ENCODE data around the gene SYT17. TPM values are rescaled to one million over a fixed set of nuclear protein-coding genes. Genes with fewer than 3 reads are reported as not detected.
A peak's percentile ranks its signal among the peaks of the same experiment; 100 is the strongest.

Gene SYT17
- total RNA-seq, 6 donors from 2014 or later: 11.6 to 49.2 (median 14.8) TPM

GRCh38 chr16:19240494-19240893 lies 72.5 kb downstream of the SYT17 start:
- ATAC-seq (ENCODE audit: low FRiP score in 2 of 2): no peak
- TF ChIP-seq EP300 (IDR thresholded peaks at IDR 0.05) (no peak), POLR2AphosphoS5 (IDR thresholded peaks at IDR 0.05) (no peak), POLR2A (IDR thresholded peaks at IDR 0.05) (no peak)
- TF ChIP-seq, protein P1, sequence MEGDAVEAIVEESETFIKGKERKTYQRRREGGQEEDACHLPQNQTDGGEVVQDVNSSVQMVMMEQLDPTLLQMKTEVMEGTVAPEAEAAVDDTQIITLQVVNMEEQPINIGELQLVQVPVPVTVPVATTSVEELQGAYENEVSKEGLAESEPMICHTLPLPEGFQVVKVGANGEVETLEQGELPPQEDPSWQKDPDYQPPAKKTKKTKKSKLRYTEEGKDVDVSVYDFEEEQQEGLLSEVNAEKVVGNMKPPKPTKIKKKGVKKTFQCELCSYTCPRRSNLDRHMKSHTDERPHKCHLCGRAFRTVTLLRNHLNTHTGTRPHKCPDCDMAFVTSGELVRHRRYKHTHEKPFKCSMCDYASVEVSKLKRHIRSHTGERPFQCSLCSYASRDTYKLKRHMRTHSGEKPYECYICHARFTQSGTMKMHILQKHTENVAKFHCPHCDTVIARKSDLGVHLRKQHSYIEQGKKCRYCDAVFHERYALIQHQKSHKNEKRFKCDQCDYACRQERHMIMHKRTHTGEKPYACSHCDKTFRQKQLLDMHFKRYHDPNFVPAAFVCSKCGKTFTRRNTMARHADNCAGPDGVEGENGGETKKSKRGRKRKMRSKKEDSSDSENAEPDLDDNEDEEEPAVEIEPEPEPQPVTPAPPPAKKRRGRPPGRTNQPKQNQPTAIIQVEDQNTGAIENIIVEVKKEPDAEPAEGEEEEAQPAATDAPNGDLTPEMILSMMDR (IDR thresholded peaks at IDR 0.05): no peak
- WGBS, 2 donors: 88 to 96% methylated on average over 5 to 7 of the region's 7 CpGs
- DNase-seq: peak in 1 of 2 donors; percentile 38
- Histone ChIP-seq H3K4me1 (no peaks in the 10 kb centered on the region), H3K27ac (no peak overlapping the region), H3K4me3 (no peak overlapping the region), H3K36me3 (peaks cover 0 to 2% (median 0%) of the 10 kb centered on the region in 4 donors), H3K27me3 (no peaks in the 10 kb centered on the region), H3K9me3 (peaks cover 0 to 8% (median 2%) of the 10 kb centered on the region in 4 donors)

GRCh38 chr16:19241512-19241911 lies 73.5 kb downstream of the SYT17 start:
- TF ChIP-seq, protein P1 (IDR thresholded peaks at IDR 0.05): no peak
- no peak for TF ChIP-seq EP300 (IDR thresholded peaks at IDR 0.05)
- no peak for TF ChIP-seq POLR2A (IDR thresholded peaks at IDR 0.05)
- TF ChIP-seq POLR2AphosphoS5 (IDR thresholded peaks at IDR 0.05): no peak
- Histone ChIP-seq H3K4me1 (no peaks in the 10 kb centered on the region), H3K27me3 (no peaks in the 10 kb centered on the region), H3K4me3 (no peak overlapping the region), H3K27ac (no peak overlapping the region), H3K9me3 (peaks cover 0 to 5% (median 2%) of the 10 kb centered on the region in 4 donors), H3K36me3 (peaks cover 0 to 2% (median 0%) of the 10 kb centered on the region in 4 donors)
- ATAC-seq (ENCODE audit: low FRiP score in 2 of 2) (no peak), DNase-seq (peak in 1 of 2 donors; percentile 58)
- WGBS, 2 donors: 88% methylated on average over 10 of the region's 11 CpGs; no CpG with 5 or more reads in 1 of the 2 donors

DNA sequence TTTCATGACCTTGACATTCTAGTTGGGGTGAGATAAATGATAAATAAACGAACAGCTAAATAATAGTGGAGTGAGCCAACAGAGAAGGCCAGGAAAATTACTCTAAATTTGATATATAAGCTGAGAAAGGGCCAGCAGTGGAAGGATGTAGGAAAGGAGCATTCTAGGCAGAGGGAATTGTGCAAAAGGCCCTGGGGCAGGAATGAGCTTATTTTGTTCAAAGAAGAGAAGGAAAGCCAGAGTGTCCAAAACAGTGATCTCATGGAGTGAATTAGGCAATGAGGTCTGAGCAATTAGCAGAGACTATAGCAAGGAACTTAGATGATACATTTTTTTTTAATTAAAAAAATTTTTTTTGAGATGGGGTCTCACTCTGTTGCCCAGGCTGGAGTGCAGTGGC lies 74.1 kb downstream of the SYT17 start:
- H3K4me1 ChIP-seq: no peaks in the 10 kb centered on the region
- no peak for DNase-seq
- H3K4me3 ChIP-seq: no peak overlapping the region
- peaks cover 0 to 5% (median 2%) of the 10 kb centered on the region in 4 donors for H3K9me3 ChIP-seq
- TF ChIP-seq POLR2A (IDR thresholded peaks at IDR 0.05): no peak
- TF ChIP-seq, protein P1 (IDR thresholded peaks at IDR 0.05): no peak
- no peak for TF ChIP-seq POLR2AphosphoS5 (IDR thresholded peaks at IDR 0.05)
- TF ChIP-seq EP300 (IDR thresholded peaks at IDR 0.05): no peak
- WGBS, 2 donors: 44 to 51% methylated on average over 1 of the region's 1 CpG
- H3K36me3 ChIP-seq: peaks cover 0 to 2% (median 0%) of the 10 kb centered on the region in 4 donors
- H3K27me3 ChIP-seq: no peaks in the 10 kb centered on the region
- no peak for ATAC-seq (ENCODE audit: low FRiP score in 2 of 2)
- H3K27ac ChIP-seq: no peak overlapping the region

DNA sequence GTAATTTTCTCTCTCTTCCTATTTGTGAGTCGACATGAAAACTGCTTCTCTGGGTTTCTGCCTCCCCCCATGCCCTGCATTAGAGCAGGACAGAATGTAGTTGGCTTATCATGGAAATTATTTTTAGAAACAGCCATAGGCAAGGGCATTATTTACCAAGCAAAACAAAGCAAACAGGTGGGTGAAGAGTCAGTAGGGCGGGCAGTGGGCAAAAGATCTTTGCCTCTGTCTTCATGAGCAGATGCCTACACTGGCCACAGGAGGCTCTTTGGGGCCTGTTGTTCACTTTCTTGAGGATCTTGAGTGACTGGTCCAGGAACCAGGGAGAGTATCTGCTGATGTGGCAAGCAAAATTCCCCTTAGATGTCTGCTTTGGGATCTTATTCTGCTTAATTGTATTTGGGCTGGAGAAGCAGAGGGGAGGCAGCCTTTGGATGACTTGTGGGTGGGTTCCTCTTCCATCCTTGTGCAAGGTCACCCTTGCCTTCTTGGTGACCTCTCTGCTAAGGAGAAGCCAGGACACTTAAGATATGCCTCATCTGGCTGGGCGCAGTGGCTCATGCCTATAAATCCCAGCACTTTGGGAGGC lies 75.0 kb downstream of the SYT17 start:
- TF ChIP-seq POLR2A (IDR thresholded peaks at IDR 0.05) (no peak), POLR2AphosphoS5 (IDR thresholded peaks at IDR 0.05) (no peak), EP300 (IDR thresholded peaks at IDR 0.05) (no peak)
- TF ChIP-seq, protein P1 (IDR thresholded peaks at IDR 0.05): no peak
- no peaks in the 10 kb centered on the region for H3K27me3 ChIP-seq
- H3K4me3 ChIP-seq: no peak overlapping the region
- peaks cover 0 to 5% (median 2%) of the 10 kb centered on the region in 4 donors for H3K9me3 ChIP-seq
- no peak overlapping the region for H3K27ac ChIP-seq
- WGBS, 2 donors: 76 to 87% methylated on average over 3 of the region's 3 CpGs
- ATAC-seq (ENCODE audit: low FRiP score in 2 of 2): no peak
- no peak for DNase-seq
- H3K4me1 ChIP-seq: no peaks in the 10 kb centered on the region
- H3K36me3 ChIP-seq: peaks cover 0 to 2% (median 0%) of the 10 kb centered on the region in 4 donors
